Transverse colon (tissue), 4 donors: Measurements from ENCODE around the gene RBM22.

Experiments
- CTCF ChIP-seq, 5 experiments: fragments of 200-600 bp in 3 of 5; fragments of 450-650 bp in 2 of 5; sonication (generic) in 3 of 5; IDR thresholded peaks; 1 replicate in 2 of 5; 2 replicates in 3 of 5; pipeline ENCODE4 v1.5.1; 2016 to 2017; ENCODE audit warnings: antibody characterized with exemption in 5 of 5, inconsistent platforms in 3 of 5, mild to moderate bottlenecking in 2 of 5, moderate library complexity in 1 of 5
- POLR2A ChIP-seq: fragments of 450-650 bp; IDR thresholded peaks from one replicate; pipeline ENCODE4 v1.6.1; 2016; ENCODE audit warnings: antibody characterized with exemption, mild to moderate bottlenecking, moderate library complexity
- POLR2AphosphoS5 ChIP-seq, 3 donors: sonication (generic); formaldehyde crosslinking; IDR thresholded peaks; one replicate each; pipeline ENCODE4 v1.6.1; 2016; ENCODE audit warnings: antibody characterized with exemption in 3 of 3

GRCh38 chr5:150700246-150700593, 642 bp downstream of the RBM22 start:
- TF ChIP-seq CTCF (IDR thresholded peaks at IDR 0.05) (no peak), POLR2AphosphoS5 (IDR thresholded peaks at IDR 0.05) (no peak), POLR2A (no peak)
